MG63 (cell line): ENCODE data around the gene COQ10A. TPM values are rescaled to one million over a fixed set of nuclear protein-coding genes. Genes with fewer than 3 reads are reported as not detected.
A peak's percentile ranks its signal among the peaks of the same experiment; 100 is the strongest.

Source experiments
- DNase-seq: peaks from one replicate; pipeline ENCODE4 v3.0.0-alpha.2; 2020
- H3K27me3 ChIP-seq: fragments of 250-450 bp; sonication (Bioruptor Pico); 2 replicates; pipeline ENCODE4 v1.5.1; 2020; ENCODE audit warnings: mild to moderate bottlenecking, moderate library complexity
- H3K36me3 ChIP-seq: fragments of 250-450 bp; sonication (Bioruptor Pico); 2 replicates; pipeline ENCODE4 v1.5.1; 2020; ENCODE audit warnings: mild to moderate bottlenecking, moderate library complexity
- H3K4me3 ChIP-seq: fragments of 250-450 bp; sonication (Bioruptor Pico); 2 replicates; pipeline ENCODE4 v1.5.1; 2020; ENCODE audit warnings: mild to moderate bottlenecking, moderate library complexity
- H3K9me3 ChIP-seq: fragments of 250-450 bp; sonication (Bioruptor Pico); 2 replicates; pipeline ENCODE4 v1.5.1; 2020; ENCODE audit warnings: mild to moderate bottlenecking, moderate library complexity
- total RNA-seq: library from RNA; depleted of rRNA; stranded (reverse); fragments of >200 nt; shearing (Covaris generic); gene quantifications from 2 replicates; pipeline ENCODE4 v1.2.3, GENCODE V29; 2014; ENCODE audit warnings: low replicate concordance; rRNA removed

Gene COQ10A
- total RNA-seq = 6.9 and 7.7 TPM in 2 replicates

- DNase-seq = peak; percentile 84
- H3K9me3 ChIP-seq = no peaks in the 10 kb centered on the region
- H3K27me3 ChIP-seq = no peaks in the 10 kb centered on the region
- peak within 1 kb of the TSS; percentile 69 for H3K4me3 ChIP-seq
- peaks cover 17% of the 10 kb centered on the region for H3K36me3 ChIP-seq
Observed at GRCh38 chr12:56266693-56267442, at the start of gene COQ10A. Gene COQ10A (plus strand): TSS chr12:56266942. CDS start chr12:56267119, 177 bp downstream.

DNA sequence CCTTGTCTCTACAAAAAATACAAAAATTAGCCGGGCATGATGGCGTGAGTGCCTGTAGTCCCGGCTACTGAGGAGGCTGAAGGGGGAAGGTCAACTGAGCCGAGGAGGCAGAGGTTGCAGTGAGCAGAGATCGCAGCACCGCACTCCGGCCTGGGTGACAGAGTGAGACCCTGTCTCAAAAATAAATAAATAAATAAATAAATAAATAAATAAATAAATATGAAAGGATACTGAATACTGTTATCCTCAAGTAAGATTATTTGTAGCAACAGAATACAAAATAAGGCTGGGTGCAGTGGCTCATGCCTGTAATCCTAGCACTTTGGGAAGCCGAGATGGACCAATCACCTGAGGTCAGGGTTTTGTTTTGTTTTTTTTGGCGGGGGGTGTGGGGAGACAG lies 46.9 kb upstream of the COQ10A start:
- DNase-seq = no peak
- Histone ChIP-seq H3K9me3 (no peaks in the 10 kb centered on the region), H3K27me3 (no peaks in the 10 kb centered on the region), H3K4me3 (no peak overlapping the region), H3K36me3 (peaks cover 21% of the 10 kb centered on the region)

GRCh38 chr12:56220611-56221231 lies 46.0 kb upstream of the COQ10A start:
- peaks cover 13% of the 10 kb centered on the region for H3K36me3 ChIP-seq
- peak overlapping the region; percentile 97 for H3K4me3 ChIP-seq
- H3K9me3 ChIP-seq = no peaks in the 10 kb centered on the region
- H3K27me3 ChIP-seq = no peaks in the 10 kb centered on the region
- no peak for DNase-seq

DNA sequence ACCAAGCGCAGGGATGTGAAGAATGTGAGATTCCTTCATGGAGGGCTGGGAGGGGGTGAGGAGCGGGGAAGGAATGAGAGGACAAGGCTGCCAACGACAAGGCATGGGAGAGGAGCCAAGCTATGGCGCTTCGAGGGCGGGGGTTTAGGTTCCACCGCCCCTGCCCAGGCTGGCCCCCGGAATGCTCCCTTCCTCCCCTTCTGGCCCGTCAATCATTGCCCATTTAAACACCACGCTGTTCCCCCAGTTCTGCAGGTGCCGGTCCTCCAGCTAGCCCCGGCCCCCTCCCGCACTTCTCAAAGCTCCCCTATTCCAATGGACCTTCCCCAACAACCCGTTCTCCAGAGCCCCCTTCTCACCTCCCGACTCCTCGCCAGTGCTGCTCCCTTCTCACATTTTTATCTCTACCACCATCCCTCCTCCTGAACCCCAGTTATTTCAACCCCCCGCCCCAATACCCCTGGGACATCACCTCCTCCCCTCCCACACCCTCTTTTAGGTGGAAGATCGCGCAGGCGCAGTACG lies 45.4 kb upstream of the COQ10A start:
- peaks cover 15% of the 10 kb centered on the region for H3K36me3 ChIP-seq
- DNase-seq = peak; percentile 83

DNA sequence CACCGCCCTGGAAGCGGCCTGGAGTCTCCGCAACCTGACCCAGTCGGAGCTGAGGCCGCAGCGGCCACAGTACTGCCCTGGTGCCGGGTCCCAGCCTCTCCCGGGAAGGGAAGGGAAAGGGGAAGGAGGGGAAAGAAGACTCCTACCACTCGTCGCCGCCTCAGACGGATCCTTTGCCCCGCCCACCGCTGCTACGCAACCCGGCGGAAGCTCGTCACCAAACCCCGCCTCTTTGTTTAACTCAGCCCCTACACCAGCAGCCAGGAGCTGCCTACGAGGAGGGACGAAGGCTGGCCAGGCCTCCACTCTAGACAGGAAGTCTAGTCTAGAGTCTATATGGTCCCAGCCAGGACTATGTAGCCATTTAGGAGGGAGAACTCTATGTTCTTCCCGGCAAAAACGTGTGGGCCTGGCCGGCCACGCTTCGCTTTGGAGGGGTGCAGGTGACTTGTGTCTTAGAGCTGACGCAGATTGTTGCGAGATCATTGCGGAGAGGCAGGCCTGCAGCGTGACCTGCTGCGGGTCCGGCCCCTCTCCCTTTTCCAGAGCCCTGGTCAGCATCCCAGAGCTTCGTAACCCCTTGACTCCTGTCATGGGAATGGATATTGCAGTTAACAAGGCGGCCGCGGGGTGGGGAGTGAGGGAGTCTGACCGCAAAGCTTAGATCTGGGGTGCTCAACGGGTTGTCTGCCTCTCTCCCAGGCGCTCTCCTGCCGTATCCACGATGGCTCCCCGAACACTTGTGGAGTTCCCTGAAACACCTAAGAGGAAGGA lies 44.8 kb upstream of the COQ10A start, which contains the start of gene RNF41:
RNF41 (minus strand) TSS at position 166 of the 774 bp plus-strand sequence. CDS start 7,875 bp downstream, outside the sequence.
- Histone ChIP-seq H3K9me3 (no peaks in the 10 kb centered on the region), H3K4me3 (peak within 1 kb of the TSS; percentile 97), H3K27me3 (no peaks in the 10 kb centered on the region), H3K36me3 (peaks cover 11% of the 10 kb centered on the region)
- peak; percentile 97 for DNase-seq

More for the DNA sequence above, 45.4 kb upstream of the COQ10A start:
- peak overlapping the region; percentile 97 for H3K4me3 ChIP-seq
- no peaks in the 10 kb centered on the region for H3K27me3 ChIP-seq
- H3K9me3 ChIP-seq = no peaks in the 10 kb centered on the region

- no peak for DNase-seq
- Histone ChIP-seq H3K4me3 (peak overlapping the region; percentile 97), H3K36me3 (peaks cover 11% of the 10 kb centered on the region), H3K9me3 (no peaks in the 10 kb centered on the region), H3K27me3 (no peaks in the 10 kb centered on the region)
Observed at GRCh38 chr12:56222531-56222895, 44.2 kb upstream of the COQ10A start.

DNA sequence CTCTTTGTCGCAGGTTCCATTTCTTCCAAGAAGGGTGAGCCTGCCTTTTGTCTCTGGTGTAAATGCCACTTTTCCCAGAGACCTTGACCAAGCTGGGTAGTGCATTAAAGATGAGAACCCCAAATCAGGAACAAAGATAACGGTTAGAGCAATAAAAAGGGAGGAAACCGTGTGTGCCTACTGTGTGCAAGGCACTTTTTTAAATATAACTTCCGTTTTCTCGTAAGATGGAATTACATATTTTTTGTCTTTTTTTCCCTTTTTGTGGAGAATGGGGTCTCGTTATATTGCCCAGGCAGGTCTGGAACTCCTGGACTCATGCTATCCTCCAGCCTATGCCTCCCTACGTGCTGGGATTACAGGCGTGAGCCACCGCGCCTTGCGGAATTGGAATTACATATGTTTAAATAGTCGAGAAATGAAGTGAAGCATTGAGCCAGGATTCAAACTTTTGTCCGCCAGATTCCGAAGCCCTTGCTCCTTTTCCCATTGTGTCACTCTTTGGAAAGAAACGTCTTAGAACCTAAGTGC lies 43.1 kb upstream of the COQ10A start:
- Histone ChIP-seq H3K27me3 (no peaks in the 10 kb centered on the region), H3K9me3 (no peaks in the 10 kb centered on the region), H3K36me3 (peaks cover 6% of the 10 kb centered on the region), H3K4me3 (peak overlapping the region; percentile 76)
- no peak for DNase-seq

DNA sequence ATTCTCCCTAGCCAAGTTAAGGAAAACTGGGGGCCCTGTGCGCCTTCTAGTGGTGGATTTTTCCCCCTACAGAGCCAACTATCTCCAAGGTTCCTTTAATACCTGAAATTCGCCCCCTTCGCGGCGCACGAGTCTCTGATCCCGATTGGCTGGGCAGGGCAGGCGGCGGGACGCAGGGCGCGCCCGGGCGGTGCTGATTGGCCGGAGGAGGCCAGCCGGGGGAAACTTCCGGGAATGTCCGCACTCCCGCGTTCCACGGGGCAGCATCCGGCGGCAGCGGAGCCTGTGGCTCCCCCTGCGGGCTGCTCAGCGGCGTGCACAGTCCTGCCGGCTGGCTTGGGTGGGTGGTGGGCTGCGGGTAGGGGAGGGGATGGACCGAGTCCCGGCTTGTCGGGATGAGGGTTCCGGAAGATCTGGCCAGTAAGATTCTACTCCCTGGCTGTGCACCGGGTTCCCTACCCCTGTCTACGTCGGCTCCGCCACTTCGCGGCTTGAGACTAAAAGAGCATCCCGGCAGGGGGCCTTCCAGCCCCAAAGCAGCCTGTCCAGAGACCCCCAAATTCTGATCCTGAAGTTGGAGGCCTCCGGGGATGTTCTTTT lies 42.5 kb upstream of the COQ10A start, which contains the start of gene NABP2:
NABP2 (plus strand) TSS at position 241 of the 600 bp plus-strand sequence. CDS start 515 bp downstream, outside the sequence.
- DNase-seq = peak; percentile 98
- peak within 1 kb of the TSS; percentile 76 for H3K4me3 ChIP-seq
- peaks cover 6% of the 10 kb centered on the region for H3K36me3 ChIP-seq
- no peaks in the 10 kb centered on the region for H3K9me3 ChIP-seq
- no peaks in the 10 kb centered on the region for H3K27me3 ChIP-seq

DNA sequence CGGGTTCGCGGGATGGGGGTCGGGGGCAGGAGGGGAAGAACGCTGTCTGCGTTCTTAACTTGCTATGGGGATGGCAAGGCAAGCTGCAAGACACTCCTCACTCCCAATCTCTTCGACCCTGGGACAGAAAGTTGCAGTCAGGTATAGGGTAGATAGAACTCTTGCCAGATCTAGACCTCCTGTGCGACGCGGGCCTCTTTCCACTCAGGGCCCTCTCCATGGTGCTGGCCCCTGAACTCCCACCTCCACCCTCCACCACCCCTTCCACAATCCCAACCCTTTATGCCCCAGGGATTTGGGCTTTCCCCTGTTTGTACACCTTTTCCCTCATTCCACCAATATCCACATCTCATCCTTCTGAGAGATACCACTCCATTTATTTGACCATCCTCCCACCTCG lies 41.8 kb upstream of the COQ10A start:
- Histone ChIP-seq H3K9me3 (no peaks in the 10 kb centered on the region), H3K4me3 (peak overlapping the region; percentile 76), H3K27me3 (no peaks in the 10 kb centered on the region), H3K36me3 (peaks cover 6% of the 10 kb centered on the region)
- DNase-seq = no peak

GRCh38 chr12:56229082-56229481 lies 37.7 kb upstream of the COQ10A start:
- no peak for DNase-seq
- Histone ChIP-seq H3K27me3 (no peaks in the 10 kb centered on the region), H3K4me3 (no peak overlapping the region), H3K9me3 (no peaks in the 10 kb centered on the region), H3K36me3 (peaks cover 4% of the 10 kb centered on the region; the same call in 1 of the 2 replicates)

DNA sequence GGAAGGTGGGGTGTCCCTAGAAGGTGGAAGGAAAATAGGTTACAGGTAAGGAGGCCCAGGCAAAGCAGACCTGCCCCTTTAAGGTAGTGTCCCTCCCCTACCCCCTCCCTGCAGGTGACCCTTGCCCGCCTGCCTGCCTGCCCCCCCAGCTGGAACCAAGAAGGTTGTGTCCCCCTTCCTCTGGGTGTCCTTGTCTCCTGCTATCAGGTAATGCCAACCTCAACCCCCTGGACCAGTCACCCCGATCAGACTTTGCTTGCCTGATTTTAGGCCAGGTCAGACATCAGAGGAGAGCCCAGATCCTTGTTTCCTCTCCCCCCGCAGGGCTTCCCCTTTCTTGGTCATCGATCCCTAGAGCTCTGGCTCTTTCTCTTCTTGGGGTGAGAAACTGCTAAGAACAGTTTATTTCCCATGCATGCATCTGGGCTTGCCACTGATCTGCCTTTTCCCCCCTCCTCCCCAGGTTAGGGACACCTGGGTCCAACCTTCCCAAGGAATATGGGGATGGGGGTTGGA lies 36.8 kb upstream of the COQ10A start, which contains the start of gene SLC39A5:
SLC39A5 (plus strand) TSS at position 136 of the 516 bp plus-strand sequence. CDS start 1,224 bp downstream, outside the sequence.
- H3K27me3 ChIP-seq = no peaks in the 10 kb centered on the region
- no peak for DNase-seq

DNA sequence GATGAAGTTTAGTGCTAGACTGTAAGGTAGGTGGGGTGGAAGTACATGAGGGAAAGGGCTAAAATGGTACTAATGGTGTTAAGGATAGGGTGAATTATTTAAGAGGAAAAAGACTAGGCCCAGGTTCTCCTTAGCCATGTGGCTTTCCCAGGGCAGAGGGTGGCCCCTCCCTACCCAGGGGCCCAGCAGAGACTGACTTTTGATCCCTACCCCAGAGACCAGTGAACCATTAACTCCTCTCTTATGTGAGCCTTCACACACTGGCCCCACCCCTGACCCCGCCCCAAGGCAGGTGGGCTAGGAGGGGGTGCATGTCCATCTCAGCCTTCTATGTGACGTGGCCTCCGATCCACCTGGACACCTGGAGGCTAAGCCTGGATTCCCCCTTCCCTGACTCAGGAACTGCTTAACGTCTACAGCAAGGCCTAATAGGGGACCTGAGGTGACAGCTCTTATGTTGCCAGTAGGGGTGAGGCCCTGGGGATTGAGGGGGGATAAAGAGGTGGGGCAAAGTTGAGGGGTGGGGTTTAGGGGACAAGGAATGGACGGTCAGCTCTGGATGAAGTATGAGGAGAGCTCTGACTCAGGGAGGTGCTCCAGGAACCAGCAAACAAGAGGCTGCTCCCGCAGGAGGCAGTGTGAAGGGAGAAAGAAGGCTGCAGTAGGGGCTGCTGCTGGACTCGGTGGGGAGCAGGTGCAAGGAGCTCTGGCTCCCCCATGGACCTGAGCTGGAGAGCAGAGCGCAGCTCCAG lies 36.1 kb upstream of the COQ10A start:
- H3K9me3 ChIP-seq = no peaks in the 10 kb centered on the region
- H3K36me3 ChIP-seq = peaks cover 4% of the 10 kb centered on the region; the same call in 1 of the 2 replicates
- H3K27me3 ChIP-seq = no peaks in the 10 kb centered on the region
- H3K4me3 ChIP-seq = no peak overlapping the region
- no peak for DNase-seq

More for the DNA sequence above, 36.8 kb upstream of the COQ10A start, which contains the start of gene SLC39A5:
- Histone ChIP-seq H3K4me3 (no peak within 1 kb of the TSS), H3K36me3 (peaks cover 4% of the 10 kb centered on the region; the same call in 1 of the 2 replicates), H3K9me3 (no peaks in the 10 kb centered on the region)

GRCh38 chr12:56231184-56231582 lies 35.6 kb upstream of the COQ10A start:
- no peak for DNase-seq
- peaks cover under 1% of the 10 kb centered on the region; the same call in 1 of the 2 replicates for H3K36me3 ChIP-seq
- no peaks in the 10 kb centered on the region for H3K27me3 ChIP-seq

GRCh38 chr12:56234746-56235436 lies 31.9 kb upstream of the COQ10A start:
- Histone ChIP-seq H3K36me3 (peaks cover 4% of the 10 kb centered on the region; the same call in 1 of the 2 replicates), H3K4me3 (no peak overlapping the region), H3K9me3 (no peaks in the 10 kb centered on the region), H3K27me3 (no peaks in the 10 kb centered on the region)
- DNase-seq = no peak

More at GRCh38 chr12:56231184-56231582, 35.6 kb upstream of the COQ10A start:
- Histone ChIP-seq H3K4me3 (no peak overlapping the region), H3K9me3 (no peaks in the 10 kb centered on the region)
